Myocyte (in vitro differentiated cells): ENCODE measurements around the gene EFR3B. TPM values are rescaled to one million over a fixed set of nuclear protein-coding genes. Genes with fewer than 3 reads are reported as not detected.
"Not testable (repeated sequence)": the region's sequence is repeated elsewhere in the genome, so short reads cannot be mapped to it uniquely, and the experiment has no call there.

ENCODE experiments used
- DNase-seq: peaks from one replicate; pipeline ENCODE4 v3.0.0-alpha.2; 2012; ENCODE audit warnings: low read depth
- total RNA-seq: library from RNA; depleted of rRNA; stranded (reverse); fragments of >200 nt; gene quantifications from 2 replicates; pipeline ENCODE4 v1.2.3, GENCODE V29; 2014

EFR3B gene
- total RNA-seq, 1 donor from 2014 or later, result 0.45 TPM

DNA sequence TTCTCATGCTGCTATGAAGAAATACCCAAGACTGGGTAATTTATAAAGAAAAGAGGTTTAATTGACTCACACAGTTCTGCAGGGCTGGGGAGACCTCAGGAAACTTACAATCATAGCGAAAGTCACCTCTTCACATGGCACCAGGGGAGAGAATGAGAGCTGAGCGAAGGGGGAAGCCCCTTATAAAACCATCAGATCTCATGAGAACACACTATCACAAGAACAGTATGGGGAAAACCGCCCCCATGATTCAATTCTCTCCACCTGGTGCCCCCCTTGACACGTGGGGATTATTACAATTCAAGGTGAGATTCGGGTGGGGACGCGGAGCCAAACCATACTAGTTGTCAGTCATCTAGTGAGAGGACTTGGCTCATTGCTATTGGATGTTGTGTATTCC lies 60.5 kb downstream of the EFR3B start:
- DNase-seq, result not testable (repeated sequence)

DNA sequence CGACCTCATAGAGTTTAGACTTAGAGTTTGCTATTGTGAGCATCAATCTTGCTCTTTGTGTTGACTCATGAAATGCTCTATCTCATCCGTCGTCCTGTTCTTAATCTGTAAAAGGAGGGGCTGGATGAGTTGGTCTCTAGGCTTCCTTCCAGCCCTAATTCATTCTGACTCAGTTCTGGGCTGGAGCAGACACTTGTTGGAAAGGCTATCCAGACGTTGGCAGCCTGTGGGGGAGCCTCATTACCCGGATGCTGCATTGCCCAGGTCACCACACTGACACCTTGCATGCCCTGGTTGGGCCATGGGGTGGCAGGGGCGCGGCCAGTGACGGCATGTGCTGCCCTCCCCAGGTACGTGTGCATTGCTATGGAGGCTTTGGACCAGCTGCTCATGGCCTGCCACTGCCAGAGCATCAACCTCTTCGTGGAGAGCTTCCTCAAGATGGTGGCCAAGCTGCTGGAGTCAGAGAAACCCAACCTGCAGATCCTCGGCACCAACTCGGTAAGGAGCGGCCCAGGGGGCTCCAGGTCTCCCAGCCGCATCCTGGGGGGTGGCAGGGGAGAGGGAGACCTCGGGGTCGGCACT lies 61.5 kb downstream of the EFR3B start:
- DNase-seq, result peak; percentile 35

DNA sequence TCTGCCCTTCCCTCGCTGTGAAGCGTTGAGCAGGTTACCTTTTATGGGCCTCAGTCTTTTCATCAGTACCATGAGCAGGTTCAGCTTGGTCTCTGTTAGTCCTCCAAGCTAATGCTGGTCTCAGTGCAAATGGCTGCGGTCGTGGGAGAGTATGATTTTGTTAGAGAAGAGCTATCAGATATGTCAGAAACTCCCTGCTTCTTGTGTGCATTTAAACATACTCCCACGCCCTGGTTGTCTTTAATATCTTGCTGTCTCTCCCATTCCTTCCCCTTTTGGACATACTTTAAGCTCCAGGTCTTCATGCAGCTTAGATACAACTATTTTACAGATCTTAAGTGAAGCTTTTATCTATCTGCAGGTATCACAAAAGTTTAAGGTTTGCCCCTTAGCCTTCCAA lies 62.9 kb downstream of the EFR3B start:
- no peak for DNase-seq

DNA sequence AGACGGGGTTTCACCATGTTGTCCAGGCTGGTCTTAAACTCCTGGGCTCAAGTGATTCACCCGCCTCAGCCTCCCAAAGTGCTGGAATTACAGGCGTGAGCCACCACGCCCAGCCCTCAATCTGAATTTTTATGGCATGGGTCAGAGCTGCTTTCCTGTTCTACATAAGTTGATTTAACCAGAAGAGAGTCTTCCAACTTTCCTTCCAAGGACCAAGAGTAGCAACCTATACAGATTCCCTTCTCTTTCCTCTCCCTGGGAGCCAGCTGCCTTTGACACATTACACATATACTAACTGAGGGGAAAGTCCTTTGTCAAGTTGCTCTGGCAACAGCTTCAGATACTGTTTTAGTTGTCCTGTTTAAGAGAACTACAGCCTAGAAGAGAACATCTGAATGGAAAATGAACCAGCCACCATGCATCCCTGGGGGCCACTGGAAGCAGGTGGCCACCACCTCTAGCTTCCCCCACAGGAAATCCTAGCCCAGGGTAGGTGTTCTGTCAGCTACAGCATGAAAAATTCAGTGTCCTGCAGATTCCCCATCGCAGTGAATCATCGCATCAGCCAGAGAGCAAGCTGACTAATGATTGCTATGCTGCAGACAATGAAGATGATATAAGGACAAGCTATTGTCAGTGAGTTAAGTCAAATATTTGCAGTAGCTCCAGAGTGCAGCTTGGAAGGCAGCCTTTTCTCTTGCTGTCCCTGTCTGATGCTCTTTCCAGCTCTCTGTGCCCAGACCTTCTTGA lies 63.6 kb downstream of the EFR3B start:
- DNase-seq, result peak; percentile 34

DNA sequence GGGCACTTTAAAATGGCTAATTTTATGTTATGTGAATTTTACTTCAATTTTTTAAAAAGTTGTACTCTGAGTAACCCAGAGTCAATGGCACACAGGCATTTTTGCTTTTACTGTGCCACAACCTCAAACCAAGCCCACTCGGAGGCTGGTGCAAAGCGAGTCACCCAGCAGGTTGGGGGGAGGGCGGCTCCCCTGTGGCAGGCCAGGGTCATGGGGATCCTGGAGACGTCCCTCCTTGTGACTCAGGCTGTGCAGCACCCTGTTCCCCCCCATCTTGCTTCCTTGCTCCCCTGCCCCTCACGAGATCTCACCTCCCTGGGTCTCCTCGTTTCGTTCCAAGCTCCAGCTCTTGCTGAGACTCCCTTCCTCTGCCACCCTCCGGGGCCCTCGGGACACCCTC lies 67.9 kb downstream of the EFR3B start:
- no peak for DNase-seq

DNA sequence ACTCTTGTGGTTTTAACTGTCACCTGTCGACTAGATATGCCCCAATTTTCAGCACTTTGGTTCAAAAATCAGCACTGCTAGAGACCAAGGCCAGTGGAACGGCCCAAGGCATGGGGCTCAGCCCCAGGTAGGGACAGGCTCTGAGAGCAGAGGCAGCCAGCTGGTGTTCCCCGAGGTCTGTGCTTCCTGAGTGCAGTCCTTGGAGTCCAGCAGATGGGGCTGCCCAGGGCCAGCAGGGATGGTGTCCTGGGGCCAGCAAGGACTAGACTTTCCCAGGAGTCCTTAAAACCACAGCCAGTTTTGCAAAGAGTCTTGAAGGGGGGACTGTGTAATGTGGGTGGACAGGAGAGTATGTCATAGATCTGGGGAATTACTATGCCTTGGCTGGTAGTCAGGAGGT lies 70.2 kb downstream of the EFR3B start:
- no peak for DNase-seq

DNA sequence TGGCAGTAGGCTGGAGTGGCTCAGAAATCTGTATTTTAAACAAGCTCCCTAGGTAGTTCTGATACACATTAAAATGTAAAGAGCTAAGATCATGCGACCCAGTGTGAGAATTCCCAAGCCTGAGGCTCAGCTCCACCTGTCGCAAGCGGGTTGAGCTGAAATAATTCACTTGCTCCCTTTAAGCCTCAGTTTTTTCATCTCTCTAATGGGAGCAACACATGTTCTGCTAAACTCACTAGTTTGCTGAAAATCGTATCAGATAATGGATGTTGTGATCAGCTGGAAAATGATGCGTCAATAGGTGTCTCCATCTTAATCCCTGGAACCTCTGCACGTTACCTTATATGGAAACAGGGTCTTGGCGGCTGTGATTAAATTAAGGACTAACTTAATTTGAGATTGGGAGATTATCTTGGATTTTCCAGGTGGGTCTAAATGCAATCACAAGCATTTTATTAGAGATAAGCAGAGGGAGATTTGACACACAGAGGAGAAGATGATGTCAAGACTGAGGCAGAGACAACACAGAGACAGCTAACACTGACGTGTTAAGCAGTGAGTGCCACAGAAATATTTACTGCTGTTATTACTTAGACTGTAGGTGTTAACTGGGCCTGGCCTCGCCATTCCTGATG lies 73.5 kb downstream of the EFR3B start:
- no peak for DNase-seq

DNA sequence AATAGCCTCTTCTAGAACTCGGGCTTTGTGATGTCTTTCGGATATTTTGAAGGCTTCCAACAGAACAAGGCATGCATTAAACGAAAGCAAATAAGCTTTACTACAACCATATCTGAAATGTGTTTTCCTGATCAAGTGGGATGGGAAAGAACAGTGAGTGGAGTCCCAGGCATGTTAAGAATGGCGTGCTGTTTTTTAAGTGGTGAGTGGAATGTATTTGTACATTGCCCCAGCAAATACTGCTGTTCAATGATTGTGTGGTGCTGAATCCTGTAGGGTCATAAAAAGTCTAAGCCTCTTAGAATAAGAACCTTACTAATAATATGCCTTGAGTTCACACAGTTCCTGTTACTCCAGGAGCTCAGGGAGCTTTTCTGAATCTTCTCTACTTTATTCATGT lies 74.0 kb downstream of the EFR3B start:
- peak; percentile 18 for DNase-seq

DNA sequence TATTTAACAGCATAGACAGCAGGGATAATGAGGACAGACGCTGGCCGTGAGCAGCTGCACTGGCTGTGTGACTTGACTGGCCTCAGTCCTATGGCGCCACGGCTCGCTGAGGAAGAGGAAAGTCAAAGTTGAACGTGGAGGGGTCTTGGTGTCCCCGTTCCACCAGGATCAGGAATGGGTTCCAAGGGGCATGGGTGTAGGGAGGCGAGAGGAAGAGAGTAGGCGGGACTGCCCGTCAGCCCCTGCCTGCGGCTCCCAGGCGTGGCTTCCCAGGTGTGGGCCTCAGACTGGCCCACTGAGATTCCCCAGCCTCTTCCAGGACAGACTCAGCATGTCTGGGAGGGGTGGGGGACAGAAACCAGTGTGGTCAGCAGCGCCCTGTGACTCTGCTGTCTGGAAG lies 75.1 kb downstream of the EFR3B start:
- no peak for DNase-seq

DNA sequence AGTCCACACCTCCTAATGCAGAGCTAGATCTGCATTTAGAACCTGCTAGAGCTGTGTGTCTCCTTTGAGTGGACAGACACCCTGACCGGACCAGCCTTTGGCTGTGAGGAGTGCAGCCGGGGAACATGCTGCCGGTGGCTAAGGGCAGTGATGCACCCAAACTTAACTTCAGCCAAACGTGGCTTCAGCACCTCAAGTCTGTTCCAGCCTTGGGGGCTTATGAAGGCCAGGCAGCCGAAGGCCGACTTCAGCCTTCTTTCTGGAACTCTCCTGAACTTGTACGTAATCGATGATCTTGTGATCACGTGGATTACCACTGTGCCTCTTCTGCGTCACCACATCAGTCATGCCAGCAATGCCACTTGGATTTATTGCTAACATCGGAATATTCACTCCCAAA lies 77.4 kb downstream of the EFR3B start:
- DNase-seq, result no peak

DNA sequence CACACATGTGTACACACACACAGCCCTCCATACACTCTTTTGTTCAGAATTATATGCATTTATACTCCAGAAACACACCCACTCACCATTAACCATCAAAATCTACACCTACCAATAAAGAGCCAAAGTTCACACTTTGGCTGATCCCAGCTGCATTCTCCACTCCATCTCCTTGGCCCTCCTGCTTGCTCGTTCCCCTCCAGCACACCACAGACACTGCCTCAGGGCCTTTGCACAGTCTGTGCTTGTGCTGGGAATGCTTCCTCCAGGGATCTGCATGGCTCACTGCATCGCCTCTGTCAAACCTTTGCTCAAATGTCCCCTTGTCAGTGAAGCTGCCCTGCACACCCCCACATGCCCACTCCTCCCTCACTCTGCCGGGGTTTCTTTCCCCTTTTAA lies 80.5 kb downstream of the EFR3B start:
- DNase-seq, result no peak

DNA sequence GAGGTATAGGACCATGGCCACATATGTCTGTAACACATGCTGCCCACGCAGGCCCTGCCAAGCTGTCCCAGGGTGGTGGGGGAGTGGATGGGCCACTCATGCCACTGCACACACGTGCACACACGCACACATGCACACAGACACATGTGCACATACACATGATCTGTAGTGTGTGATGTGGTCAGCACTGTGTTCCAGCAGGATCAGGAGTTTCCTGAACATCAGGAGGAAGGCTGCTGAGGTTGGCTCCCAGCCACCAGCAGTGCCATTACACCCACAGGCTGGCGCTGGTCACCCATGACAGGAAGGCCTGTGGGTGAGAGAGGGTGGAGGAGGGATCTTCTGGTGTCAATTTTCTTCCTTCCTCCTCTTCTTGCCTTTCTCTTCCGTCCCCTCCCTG lies 81.8 kb downstream of the EFR3B start:
- peak; percentile 3 for DNase-seq

DNA sequence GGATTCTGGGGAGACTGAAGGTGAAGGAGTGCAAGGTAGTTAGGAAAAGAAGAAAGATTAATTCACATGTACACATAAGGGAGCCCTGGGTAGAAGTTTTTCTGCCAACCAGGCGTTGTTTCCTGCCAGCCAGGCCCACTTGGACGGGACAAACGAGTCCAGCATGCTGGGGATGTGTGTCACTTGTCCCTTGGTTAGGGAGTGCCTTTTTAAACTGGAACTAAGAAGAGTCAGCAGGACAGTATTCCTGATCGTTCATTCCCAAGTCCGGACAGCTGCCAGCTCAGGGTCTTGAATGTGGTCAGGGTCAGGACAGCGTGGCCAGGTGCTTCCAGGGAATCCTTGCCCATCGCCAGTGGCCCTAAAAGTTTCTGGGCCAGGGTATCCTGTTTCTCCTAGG lies 83.3 kb downstream of the EFR3B start:
- DNase-seq, result peak; percentile 44

DNA sequence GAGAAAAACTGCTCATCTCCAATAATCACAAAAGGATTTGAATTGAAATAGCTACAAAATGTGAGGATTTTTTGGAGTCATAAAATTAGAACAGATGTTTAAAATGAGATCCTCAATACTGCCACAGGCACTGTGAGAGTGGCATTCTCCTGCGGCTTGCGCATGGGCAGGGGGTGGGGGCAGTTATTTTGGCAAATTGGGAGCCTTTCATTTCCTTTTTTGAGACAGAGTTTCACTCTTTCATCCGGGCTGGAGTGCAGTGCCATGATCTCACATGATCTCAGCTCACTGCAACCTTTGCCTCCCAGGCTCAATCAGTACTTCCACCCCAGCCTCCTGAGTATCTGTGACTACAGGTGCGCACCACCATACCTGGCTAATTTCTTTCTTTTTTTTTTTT lies 84.1 kb downstream of the EFR3B start:
- no peak for DNase-seq

DNA sequence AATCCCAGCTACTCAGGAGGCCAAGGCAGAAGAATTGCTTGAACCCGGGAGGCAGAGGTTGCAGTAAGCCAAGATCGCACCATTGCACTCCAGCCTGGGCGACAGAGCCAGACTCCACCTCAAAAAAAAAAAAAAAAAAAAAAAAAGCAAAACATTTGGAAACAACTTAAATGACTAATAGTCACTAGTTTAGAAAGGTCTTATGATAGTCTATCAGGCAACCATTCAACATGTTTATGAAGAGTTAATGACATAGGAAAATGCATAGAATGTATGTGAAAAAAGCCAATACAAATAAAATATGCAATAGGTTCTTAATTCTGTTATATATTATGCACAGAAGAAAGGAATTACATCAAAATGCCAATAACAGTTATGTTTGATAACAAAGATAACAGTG lies 85.2 kb downstream of the EFR3B start:
- not testable (repeated sequence) for DNase-seq

DNA sequence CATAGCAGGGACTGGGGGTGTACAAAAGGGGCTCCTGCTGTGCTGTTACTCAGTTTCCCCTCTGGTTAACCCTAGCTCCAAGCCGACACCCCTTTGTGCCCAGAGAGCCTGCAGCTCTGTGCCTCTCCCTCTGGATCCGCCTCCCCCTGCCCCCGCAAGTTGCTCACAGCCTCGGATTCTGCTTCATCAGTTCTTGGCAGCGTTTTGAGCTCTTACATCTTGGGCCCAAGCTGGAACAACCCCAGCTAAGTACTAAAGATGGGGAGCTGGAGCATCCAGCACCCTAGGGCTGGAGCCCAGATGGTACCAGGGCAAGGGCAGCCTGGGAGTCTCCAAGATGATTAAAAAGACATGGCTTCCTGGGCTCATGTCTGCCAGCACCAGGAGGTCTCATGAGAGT lies 85.8 kb downstream of the EFR3B start:
- DNase-seq, result no peak

DNA sequence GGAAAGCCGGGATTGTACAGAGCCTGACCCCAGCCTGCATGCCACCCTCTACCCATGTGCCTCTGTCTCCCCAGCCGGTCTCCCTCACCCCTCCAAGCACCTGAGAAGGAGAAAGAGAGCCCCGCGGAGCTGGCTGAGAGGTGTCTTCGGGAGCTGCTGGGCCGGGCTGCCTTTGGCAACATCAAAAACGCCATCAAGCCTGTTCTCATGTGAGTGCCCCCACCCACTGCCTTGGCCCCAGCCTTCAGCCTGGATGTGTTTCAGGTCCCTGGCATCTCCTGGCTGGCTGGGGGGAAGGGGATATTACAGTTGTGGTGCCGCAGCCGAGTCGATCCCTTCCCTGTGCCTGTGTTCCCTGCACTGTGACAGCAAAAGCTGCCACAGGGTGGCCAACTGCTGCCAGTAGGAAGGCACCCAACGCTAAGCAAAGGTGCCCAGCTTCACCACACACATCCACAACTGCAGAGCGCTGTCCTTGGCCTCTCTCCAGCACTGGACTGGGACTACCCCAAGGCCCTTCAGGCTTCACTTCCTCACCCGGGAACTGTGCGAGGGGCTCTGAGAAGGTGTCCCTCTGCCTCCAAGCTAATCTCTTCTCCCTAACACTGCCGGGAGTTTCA lies 88.1 kb downstream of the EFR3B start:
- DNase-seq, result no peak

DNA sequence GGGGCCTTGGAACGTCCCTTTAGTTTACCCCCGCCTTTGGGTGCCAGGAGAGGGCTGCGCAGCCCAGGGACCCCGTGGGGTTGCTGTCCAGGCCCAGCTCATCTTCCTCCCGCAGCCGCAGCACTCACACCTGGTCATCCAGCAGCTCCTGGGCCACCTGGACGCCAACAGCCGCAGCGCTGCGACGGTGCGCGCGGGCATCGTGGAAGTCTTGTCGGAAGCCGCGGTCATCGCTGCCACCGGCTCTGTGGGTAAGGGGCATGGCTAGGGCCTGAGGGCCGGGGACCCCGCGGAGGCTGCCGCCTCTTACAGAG lies 89.3 kb downstream of the EFR3B start:
- no peak for DNase-seq

DNA sequence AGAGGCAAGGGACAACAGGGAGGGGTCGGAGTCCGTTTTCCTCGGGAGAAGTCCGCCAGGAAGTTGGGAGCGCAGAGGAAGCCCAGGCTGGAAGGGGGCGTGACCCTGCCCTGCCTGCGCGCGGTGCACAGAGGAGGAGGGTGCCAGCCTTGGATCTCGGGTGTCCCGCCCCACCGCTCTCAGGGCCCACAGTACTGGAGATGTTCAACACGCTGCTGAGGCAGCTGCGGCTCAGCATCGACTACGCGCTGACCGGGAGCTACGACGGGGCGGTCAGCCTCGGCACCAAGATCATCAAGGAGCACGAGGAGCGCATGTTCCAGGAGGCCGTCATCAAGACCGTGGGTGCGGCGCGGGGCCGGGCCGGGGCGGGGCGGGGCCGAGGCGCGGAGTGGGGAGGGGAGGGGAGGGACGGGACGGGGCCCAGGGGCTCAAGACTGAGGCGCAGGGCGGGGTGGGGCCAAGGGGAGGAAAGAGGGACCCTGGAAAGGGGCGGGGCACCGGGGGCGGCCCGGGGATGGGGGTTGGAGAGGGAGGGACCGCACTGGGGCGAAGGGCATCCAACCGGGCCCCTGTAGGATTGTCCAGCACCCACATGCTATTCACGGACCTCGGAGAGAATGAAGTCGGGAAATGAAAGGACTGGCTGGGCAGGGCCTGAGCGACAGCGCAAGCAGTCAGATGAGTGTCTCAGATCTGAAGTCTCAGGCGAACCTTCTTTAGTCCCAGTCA lies 89.9 kb downstream of the EFR3B start:
- DNase-seq, result no peak

DNA sequence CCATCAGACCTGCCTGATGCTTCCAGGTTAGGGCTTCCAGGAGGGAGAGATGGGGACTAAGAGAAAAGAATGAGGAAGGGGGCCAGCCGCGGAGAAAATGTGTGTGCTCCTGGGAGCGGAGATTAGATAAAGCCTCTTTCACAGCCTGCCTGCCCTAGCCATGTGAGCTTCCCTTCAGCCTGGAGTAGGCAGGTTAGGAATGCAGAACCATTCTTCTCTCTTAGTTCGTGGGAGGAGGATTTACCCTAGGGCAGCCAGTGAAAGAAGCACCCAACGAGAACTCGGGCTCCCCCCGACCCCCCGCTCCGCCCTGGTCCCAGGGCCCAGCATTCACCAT lies 90.4 kb downstream of the EFR3B start:
- no peak for DNase-seq

DNA sequence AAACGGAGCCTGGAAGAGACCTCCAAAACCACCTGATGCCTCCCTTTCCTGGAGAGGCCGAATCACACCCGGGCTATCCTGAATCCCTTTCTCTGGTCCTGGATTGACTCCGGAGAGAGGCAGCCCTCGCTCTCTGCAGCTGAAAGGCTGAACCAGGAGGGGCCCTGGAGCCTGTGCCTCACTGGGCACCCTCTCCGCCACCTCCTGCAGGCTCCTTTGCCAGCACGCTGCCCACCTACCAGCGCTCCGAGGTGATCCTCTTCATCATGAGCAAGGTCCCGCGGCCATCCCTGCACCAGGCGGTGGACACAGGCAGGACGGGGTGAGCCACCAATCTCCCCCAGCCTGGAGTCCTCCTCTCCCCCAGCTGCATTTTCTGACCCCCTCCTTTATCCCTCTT lies 90.8 kb downstream of the EFR3B start:
- no peak for DNase-seq

DNA sequence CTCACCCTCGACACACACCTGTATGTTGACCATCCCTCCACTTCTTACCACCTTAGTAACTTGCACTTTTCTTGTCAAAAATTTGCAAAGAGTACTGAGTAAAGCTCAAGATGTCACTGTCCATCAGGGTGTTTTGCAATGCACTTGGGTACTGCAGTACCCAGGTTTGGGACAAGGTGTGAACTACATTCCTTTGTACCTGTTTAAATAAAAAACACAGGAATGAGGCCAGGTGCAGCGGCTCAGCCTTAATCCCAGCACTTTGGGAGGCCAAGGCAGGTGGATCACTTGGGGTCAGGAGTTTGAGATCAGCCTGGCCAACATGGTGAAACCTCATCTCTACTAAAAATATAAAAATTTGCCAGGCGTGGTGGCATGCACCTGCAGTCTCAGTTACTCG lies 98.7 kb downstream of the EFR3B start:
- DNase-seq, result not testable (repeated sequence)
